Nasal cavity respiratory epithelium epithelial cell of viscerocranial mucosa (primary cell): ENCODE results near the gene CEP290. TPM values are rescaled to one million over a fixed set of nuclear protein-coding genes. Genes with fewer than 3 reads are reported as not detected.

Source experiments
- total RNA-seq: library from RNA; depleted of rRNA; stranded (reverse); fragments of >200 nt; gene quantifications from 2 replicates; pipeline ENCODE4 v1.2.3, GENCODE V29; 2014

CEP290 gene, protein sequence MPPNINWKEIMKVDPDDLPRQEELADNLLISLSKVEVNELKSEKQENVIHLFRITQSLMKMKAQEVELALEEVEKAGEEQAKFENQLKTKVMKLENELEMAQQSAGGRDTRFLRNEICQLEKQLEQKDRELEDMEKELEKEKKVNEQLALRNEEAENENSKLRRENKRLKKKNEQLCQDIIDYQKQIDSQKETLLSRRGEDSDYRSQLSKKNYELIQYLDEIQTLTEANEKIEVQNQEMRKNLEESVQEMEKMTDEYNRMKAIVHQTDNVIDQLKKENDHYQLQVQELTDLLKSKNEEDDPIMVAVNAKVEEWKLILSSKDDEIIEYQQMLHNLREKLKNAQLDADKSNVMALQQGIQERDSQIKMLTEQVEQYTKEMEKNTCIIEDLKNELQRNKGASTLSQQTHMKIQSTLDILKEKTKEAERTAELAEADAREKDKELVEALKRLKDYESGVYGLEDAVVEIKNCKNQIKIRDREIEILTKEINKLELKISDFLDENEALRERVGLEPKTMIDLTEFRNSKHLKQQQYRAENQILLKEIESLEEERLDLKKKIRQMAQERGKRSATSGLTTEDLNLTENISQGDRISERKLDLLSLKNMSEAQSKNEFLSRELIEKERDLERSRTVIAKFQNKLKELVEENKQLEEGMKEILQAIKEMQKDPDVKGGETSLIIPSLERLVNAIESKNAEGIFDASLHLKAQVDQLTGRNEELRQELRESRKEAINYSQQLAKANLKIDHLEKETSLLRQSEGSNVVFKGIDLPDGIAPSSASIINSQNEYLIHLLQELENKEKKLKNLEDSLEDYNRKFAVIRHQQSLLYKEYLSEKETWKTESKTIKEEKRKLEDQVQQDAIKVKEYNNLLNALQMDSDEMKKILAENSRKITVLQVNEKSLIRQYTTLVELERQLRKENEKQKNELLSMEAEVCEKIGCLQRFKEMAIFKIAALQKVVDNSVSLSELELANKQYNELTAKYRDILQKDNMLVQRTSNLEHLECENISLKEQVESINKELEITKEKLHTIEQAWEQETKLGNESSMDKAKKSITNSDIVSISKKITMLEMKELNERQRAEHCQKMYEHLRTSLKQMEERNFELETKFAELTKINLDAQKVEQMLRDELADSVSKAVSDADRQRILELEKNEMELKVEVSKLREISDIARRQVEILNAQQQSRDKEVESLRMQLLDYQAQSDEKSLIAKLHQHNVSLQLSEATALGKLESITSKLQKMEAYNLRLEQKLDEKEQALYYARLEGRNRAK (N-terminal part only)
- total RNA-seq = 6.2 and 11.7 TPM in 2 replicates

GRCh38 chr12:88141774-88142609 lies at the start of gene CEP290, which contains the start of gene TMTC3:
CEP290 (minus strand) TSS chr12:88142088; CDS start chr12:88141307, 781 bp downstream.
TMTC3 (plus strand) TSS chr12:88142307; CDS start chr12:88148316, 6,009 bp downstream.

GRCh38 chr12:88029093-88029665 lies 112.7 kb downstream of the CEP290 start, which contains the start of gene C12orf50:
C12orf50 (minus strand) TSS chr12:88029401; CDS start chr12:88026962, 2,439 bp downstream.

Other genes with a start within 250 kb of the CEP290 start
- under 0.01 TPM in 1 of 2 replicates, not detected in the other for gene C12orf50, start 112.7 kb downstream of the CEP290 start, total RNA-seq
- 57.8 and 58.6 TPM in 2 replicates for gene TMTC3, start 219 bp upstream of the CEP290 start, total RNA-seq